GM12873 (cell line): ENCODE measurements around the gene NHSL2.

Experiments
- TF ChIP-seq, protein P1 (sequence below): IDR thresholded peaks from 2 replicates; pipeline ENCODE4 v1.5.1; 2012; ENCODE audit warnings: low read depth, mild to moderate bottlenecking, moderate library complexity, low read length, control low read depth; ENCODE audit not compliant: insufficient read depth; ENCODE audit errors: missing control alignments

The NHSL2 gene

DNA sequence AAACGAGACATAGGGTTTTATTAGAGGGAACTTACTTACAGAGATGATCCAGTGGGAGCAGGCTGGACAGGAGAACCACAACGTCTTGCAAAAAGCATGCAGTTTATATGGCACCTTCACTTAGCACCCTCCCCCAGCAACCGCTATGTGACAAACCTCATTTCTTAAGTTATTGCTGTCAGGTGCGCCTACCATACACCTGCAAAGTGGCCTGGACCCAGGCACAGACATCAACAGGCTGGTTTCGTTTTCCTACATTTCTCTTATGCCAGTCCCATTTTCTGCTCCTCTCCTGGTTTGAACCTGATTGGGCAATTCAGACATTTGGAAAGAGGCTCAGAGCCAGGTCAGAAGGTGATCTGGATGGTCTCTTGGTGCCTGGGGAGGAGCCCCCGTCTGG lies 202.8 kb downstream of the NHSL2 start:
- TF ChIP-seq, protein P1, sequence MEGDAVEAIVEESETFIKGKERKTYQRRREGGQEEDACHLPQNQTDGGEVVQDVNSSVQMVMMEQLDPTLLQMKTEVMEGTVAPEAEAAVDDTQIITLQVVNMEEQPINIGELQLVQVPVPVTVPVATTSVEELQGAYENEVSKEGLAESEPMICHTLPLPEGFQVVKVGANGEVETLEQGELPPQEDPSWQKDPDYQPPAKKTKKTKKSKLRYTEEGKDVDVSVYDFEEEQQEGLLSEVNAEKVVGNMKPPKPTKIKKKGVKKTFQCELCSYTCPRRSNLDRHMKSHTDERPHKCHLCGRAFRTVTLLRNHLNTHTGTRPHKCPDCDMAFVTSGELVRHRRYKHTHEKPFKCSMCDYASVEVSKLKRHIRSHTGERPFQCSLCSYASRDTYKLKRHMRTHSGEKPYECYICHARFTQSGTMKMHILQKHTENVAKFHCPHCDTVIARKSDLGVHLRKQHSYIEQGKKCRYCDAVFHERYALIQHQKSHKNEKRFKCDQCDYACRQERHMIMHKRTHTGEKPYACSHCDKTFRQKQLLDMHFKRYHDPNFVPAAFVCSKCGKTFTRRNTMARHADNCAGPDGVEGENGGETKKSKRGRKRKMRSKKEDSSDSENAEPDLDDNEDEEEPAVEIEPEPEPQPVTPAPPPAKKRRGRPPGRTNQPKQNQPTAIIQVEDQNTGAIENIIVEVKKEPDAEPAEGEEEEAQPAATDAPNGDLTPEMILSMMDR = no peak

DNA sequence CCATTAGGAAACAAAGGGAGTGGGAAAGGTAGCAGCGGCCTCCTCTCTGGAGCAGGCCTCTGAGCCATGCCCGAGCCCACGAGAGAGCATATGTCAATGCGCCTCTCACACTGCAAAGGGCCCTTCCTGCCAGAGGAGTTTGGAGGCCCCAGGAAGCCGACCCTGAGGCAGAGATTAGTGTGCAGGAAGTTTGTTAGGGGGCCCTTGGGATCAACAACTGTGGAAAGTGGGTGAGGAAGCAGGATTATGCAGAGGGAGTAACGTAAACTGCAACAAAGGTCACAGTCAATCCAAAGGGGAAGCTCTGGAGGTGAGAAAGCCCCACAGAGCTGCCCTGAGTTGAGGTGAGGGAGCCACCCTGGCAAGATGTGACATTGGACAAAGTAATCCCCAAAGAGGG lies 203.7 kb downstream of the NHSL2 start:
- TF ChIP-seq, protein P1 = no peak

DNA sequence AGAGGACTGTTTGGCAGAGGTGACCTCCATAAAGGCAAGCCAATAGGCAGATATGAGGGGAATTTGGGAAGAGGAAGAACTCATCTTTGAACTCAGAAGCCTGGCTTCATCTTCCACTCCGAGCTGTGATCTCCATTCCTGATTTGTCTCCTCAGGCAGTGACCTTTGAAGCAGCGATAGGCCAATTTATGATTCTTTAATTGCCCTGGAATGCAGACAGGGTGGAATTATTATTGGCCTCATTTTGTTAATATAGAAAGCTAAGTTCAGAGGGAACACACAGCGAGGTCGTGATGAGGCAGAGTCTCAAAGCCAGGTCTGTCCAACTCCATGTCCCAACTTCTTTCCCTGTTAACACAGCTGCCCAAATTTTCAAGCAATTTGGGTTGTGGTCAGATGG lies 204.2 kb downstream of the NHSL2 start:
- TF ChIP-seq, protein P1 = no peak

DNA sequence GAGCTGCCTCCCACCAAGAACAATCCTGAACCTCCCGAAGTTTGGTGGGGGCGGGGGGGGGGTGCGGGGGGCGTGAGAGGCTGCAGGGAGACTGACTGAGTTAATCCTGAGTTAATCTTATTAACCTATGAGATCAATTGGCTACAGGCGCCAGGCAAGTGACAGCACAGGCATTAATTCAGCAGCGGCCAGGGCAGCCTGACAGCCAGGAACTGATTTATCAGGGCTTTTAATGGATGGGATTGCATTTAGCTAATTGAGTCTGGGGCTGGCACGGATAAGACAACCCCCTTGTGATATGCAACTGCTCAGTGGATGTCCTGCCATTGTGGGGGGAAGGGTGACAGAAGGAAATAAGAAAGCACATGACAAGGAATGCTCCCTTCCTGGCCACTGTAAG lies 204.7 kb downstream of the NHSL2 start:
- TF ChIP-seq, protein P1 = no peak

DNA sequence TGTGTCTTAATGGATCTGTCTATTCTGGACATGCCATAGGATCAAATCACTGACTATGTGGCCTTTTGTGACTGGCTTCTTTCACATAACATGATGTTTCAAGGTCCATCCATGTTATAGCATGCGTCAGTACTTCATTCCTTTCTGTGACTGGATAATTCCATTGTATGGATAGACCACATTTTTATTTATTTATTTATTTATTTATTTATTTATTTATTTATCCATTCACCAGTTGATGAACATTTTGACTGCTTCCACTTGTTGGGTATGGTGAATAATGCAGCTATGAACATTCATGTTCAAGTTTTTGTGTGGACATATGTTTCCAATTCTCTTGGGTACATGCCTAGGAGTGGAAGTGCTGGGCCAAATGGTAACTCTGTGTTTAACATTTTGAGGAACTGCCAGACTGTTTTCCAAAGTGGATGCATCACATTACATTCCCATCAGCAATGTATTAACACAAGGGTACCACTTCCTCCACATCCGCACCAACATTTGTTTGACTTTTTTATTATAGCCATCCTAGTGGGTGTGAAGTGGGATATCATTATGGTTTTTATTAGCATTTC lies 207.1 kb downstream of the NHSL2 start:
- TF ChIP-seq, protein P1 = no peak

DNA sequence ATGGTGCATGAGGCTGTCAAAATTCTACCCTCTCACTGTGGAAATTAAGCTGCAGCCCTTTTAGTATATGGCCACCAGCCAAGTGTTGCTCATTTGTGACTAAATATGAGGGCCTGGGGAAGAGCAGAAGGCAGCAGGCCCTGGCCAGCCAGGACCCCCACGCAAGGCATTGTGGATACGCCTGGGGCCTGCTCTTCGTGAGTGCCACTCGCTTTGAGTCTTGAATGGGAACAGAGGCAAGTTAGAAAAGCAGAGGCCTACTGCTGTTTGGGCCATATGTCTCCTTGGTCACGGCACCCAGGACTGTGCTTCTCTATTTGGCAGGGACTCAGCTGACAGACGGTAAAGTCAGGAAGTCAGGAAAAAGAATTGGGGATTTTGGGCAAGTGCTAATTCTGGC lies 210.2 kb downstream of the NHSL2 start:
- TF ChIP-seq, protein P1 = no peak

DNA sequence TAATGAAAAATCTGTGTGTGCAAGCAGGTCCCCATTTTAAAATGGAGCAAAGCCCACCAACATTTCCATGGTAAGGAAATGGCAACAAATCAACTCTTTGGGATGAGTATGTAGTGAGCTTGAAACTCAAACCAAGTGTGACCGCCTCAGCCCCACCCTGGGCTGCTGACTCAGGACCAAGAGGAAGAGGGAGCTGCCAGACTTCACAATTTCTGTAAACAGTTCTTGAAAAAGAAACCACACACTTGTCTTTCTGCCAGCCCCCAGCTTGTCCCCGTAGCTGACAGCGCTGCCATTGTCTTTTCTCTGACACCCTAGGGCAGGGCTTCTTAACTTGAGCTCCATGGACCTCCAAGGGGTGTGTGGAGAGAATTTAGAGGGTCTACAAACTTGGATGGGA lies 210.7 kb downstream of the NHSL2 start:
- TF ChIP-seq, protein P1 = no peak
